A673 (cell line): ENCODE measurements around the gene TAS1R2.

Experiments
- CTCF ChIP-seq: fragments of 300-800, 200-600 bp; sonication (generic); conservative IDR thresholded peaks from 2 replicates; pipeline ENCODE4 v1.5.1; 2017; ENCODE audit warnings: low read depth, mild to moderate bottlenecking, antibody characterized with exemption, low read length, moderate library complexity, mixed read lengths
- EZH2 ChIP-seq: fragments of 200-600 bp; sonication (generic); IDR thresholded peaks from 2 replicates; pipeline ENCODE4 v1.6.1; 2017; ENCODE audit warnings: borderline replicate concordance, low read depth, mild to moderate bottlenecking, mixed read lengths, antibody characterized with exemption, low read length; ENCODE audit not compliant: poor library complexity, severe bottlenecking

DNA sequence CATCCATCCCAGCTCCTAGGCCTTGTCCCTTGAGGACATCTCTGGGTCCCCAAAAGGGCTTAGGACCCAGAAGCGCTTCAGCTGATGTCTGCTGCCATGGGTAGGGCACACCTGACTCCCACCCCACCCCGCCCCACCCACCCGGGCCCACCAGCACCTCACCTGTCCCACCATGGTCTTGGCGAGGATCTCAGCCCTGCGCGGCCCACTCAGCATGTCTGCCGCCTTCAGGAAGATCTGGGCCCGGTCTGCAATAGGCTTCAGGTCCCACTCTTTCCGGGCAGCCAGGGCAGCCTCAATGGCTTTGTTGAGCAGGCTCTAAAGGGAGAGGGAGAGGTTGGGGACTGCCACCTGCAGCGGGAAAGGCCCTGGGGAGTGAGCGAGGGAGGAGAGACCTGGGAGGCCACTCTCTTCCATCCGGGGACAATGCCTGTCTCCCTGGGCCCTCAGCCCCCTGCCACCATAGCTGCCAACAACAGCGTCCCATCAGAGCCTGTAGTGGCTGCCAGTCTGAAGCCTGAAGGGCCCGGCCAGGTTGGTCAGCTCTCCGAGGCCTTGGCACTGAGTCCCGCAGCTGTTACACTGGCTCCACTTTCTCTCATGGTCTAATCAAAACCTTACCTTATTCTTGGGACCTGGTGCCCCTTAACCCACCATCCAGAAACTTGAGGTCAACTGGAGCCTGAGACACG lies 26.0 kb upstream of the TAS1R2 start:
- TF ChIP-seq CTCF (no peak), EZH2 (no peak)
